ENCODE results near the gene ZNF546. TPM values are rescaled to one million over a fixed set of nuclear protein-coding genes. Genes with fewer than 3 reads are reported as not detected.

Gene ZNF546
- total RNA-seq: 15.7 and 16.6 TPM in 2 replicates
- total RNA-seq (2013): 12.9 TPM
- 1.8 and 3.8 TPM in 2 replicates for polyA plus RNA-seq
- 2.2 and 4.1 TPM in 2 replicates for polyA minus RNA-seq

- Histone ChIP-seq H4K20me1 (ENCODE audit: control insufficient read depth, insufficient read depth, low read length, poor library complexity, severe bottlenecking) (no peaks in the 10 kb centered on the region), H3K4me3 (ENCODE audit: control extremely low read depth in 1 of 5, extremely low read depth in 1 of 5, insufficient read depth in 1 of 5, low read depth in 2 of 5, low read length in 4 of 5) (peak within 1 kb of the TSS; percentile 59 to 98 (median 92)), H3K27ac (ENCODE audit: low read length in 2 of 2) (peak within 1 kb of the TSS; percentile 78 to 89), H3K79me2 (ENCODE audit: control insufficient read depth, insufficient read depth, low read length) (peaks cover 45% of the 10 kb centered on the region), H3K9me3 (ENCODE audit: control extremely low read depth in 1 of 3, control insufficient read depth in 2 of 3, insufficient read depth in 1 of 3, low read length in 2 of 3) (peaks cover 1 to 8% (median 8%) of the 10 kb centered on the region in 3 donors), H3K27me3 (replicated peaks in 1 of 4; ENCODE audit: control extremely low read depth in 1 of 4, control insufficient read depth in 3 of 4, insufficient read depth in 4 of 4, low read length in 3 of 4) (no peaks in the 10 kb centered on the region), H3K4me2 (replicated peaks; ENCODE audit: low read depth, low read length, poor library complexity, severe bottlenecking) (peak within 1 kb of the TSS; percentile 83), H3K4me1 (ENCODE audit: control insufficient read depth in 2 of 2, insufficient read depth in 2 of 2, low read length in 2 of 2) (peaks cover 9 to 16% of the 10 kb centered on the region in 2 donors), H3K36me3 (replicated peaks in 1 of 2; ENCODE audit: control extremely low read depth in 1 of 2, control insufficient read depth in 1 of 2, extremely low read depth in 1 of 2, insufficient read depth in 2 of 2, low read length in 1 of 2) (peaks cover 0 to 4% of the 10 kb centered on the region in 2 experiments), H2AFZ (ENCODE audit: insufficient read depth, low read depth, low read length, poor library complexity, severe bottlenecking) (peak within 1 kb of the TSS; percentile 95), H3K9ac (ENCODE audit: low read length) (peak within 1 kb of the TSS; percentile 90)
- DNase-seq: peak; percentile 92
- ChIA-PET POLR2A (interaction anchor here (0.8 to 2.0 kb wide), 4 partner anchors 21 to 134 kb away, joined by 3 to 10 read pairs (median 4); partner anchors contain the start of gene PSMC4), CTCF (interaction anchor here (0.5 to 2.2 kb wide), 6 partner anchors 13 to 872 kb away, joined by 3 to 12 read pairs (median 4); partner anchors contain the start of gene ZNF780A)
- WGBS (ENCODE audit: insufficient coverage): 6% methylated on average over 52 of the region's 53 CpGs
- intact Hi-C loops (cut with micrococcal nuclease): loop anchor here (1.0 to 5.0 kb wide), 7 partner anchors 26 to 470 kb away; partner anchors contain the start of genes BLVRB, MAP3K10, PSMC4 and SPTBN4
- ATAC-seq (ENCODE audit: low read depth): peak; percentile 93
- Mint-ChIP-seq H3K27me3 (no peaks in the 10 kb centered on the region), H3K4me3 (peak within 1 kb of the TSS; percentile 96), H3K27ac (peak within 1 kb of the TSS; percentile 92), H3K9me3 (ENCODE audit: insufficient read depth) (peaks cover 2% of the 10 kb centered on the region), H3K4me1 (peaks cover 28% of the 10 kb centered on the region)
- TF ChIP-seq CTCF (IDR thresholded peaks at IDR 0.05) (no peak), EZH2 (IDR thresholded peaks at IDR 0.05; ENCODE audit: borderline replicate concordance, insufficient read depth, low read depth, low read length, poor library complexity, severe bottlenecking) (no peak)
These were observed at the start of gene ZNF546 for GRCh38 chr19:39996811-39997637. ZNF546 (plus strand) TSS chr19:39997060; CDS start chr19:39998327, 1,267 bp downstream.
